HL-60/S4 treated with phorbol 12-myristate 13-acetate at 8.2 ng/mL for 4 days and 3 days (cell line): ENCODE measurements around the gene VWF.
"Not testable (repeated sequence)": the region's sequence is repeated elsewhere in the genome, so short reads cannot be mapped to it uniquely, and the experiment has no call there.

Experiments
- in situ Hi-C: fragments of 300-500 bp; cut with MboI; formaldehyde crosslinking; loops from 2 replicates; pipeline ENCODE4 v1.15.0; 2022; ENCODE audit warnings: low sequenced_read_pairs

VWF gene

DNA sequence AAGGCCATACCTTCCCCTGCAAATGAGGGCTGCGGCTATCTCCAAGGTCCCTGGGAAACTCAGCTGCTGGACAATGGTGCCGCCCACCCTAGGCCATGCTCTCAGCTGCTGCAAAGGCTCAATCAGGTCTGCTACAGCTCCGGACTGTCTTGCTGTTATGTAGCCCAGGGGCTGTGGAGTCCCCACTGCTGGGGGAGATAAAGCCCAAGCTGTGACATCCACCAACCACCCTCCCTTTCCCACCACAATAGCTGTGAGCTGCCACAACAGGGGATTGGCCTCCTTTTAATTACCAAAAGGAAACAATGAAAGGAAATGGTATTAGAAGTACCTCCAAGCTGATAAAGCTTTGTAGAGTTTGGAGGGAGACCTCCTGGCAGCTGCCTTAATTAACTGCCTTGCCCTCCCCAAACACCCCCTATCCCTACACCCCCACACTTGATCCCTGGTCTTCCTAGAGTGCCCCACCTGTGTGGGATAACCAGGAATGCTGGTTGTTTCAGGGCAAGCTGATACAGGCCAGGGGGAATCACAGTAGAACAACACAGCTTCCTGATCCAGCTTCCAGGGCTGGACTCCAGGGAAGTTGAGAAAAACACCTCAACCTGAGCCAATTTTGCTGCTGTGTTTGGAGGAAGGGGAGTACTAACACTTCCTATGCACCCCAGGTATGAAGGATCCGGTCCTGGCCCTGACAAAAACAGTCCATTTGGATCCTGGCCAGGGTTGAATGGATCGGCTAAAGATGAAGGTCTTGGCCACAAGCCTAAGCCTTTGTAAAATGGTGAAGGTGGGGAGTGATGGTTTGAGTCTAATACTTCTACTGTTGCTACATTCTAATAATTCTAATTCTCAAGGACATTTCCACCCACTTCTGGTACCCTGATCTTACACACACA lies at the start of gene VWF:
VWF (minus strand) TSS at position 260 of the 899 bp plus-strand sequence. CDS start 1,474 bp downstream, outside the sequence.
- in situ Hi-C loops, result no loop called here

DNA sequence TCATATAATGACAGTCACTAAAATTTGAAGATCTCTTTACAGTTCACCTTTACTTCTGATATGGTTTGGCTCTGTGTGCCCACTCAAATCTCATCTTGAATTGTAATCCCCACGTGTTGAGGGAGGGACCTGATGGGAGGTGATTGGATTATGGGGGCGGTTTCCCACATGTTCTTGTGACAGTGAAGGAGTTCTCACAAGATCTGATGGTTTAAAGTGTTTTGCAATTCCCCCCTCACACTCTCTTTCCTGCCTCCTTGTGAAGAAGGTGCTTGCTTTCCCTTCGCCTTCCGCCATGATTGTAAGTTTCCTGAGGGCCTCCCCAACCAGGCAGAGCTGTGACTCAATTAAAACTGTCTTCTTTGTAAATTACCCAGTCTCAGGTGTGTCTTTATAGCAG lies 48.4 kb upstream of the VWF start:
- in situ Hi-C loops, result no loop called here

DNA sequence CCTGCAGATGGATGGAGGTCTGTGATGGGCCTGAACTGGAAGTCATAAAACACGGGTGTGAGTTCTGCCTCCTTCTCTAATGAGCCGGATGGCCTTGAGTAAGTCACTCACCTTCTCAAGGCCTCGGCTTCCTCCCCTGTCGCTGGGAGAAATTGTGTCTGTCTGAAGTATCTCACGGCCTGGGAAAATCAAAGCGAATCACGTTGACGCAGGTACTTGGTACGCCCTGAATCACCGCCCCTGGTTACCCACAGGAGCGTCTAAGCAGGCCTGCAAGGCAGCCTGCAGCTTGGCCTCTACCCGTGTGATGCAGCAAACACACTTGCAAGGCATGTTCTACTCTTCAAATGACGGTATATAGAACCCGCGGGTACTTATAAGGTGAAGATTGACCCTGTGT lies 47.6 kb upstream of the VWF start:
- in situ Hi-C loops, result no loop called here

DNA sequence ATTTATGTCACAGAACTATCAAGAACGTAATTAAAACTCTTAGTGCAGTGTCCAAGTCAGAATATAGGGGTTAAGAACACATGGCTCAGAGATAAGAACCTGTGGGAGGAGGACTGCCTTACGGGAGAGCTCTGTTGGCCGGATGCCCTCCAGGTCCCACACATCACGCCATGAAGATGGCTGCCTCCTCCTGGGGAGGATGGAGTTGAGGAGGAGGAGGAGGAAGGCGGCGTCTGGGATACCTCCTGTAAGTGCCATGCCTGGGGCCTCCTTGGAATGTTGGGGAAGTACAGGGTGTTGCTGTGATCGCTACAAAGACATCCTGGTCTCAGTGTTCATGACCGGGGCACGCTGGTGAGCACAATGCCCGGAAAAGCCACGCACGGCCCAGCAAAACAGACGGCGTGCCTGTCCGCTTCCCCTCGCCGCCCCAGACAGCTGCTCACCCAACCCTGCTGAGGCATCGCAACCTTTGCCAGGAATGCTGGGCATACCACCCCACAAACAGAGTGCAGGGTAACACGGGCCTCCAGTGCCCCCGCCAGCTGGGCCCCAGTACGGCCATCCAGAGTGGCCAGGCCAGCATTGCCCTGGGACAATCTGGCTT lies 47.0 kb upstream of the VWF start:
- in situ Hi-C loops, result no loop called here

DNA sequence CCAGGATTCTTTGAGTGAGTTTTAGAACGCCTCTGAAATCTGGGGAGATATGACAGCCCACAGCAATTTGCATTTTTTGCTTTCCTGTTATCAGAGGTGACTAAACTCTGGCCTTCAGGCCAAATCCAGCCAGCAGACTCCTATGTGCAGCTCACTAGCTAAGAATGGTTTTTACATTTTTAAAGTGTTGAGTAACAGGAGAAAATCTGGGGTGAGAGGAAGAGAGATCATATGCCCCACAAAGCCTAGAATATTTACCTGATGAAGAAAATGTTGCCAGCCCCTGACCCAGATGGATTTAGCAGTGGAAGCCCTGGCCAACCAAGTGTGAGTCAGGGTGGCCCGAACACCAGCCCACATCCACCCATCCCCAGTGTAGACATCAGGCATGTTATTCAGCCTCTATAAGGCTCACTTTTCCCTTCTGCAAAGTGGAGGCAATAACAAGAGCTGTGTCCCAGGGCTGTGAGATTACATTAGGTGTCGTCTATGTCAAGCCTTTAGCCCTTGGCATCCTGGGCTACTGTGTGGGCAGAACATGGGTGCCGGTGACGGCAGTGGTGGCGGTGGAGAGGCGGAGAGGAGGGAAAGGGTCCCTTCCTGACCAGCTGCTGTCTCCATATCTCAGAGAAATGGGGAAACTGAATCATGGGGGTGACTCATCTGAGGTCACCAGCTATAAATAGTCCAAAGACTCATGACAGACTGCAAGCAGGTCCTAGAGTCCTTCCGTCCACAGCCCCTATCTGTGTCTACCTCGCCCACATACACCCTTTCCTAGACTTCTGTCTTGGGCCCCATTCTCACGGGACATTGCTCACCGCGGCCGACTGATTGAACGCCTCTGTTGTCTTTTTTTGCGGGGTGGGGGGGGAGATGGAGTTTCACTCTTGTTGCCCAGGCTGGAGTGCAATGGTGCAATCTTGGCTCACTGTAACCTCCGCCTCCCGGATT lies 43.1 kb upstream of the VWF start:
- in situ Hi-C loops, result loop anchor here (10.0 kb wide), 1 partner anchor 103 kb away; no protein-coding TSS in a partner anchor

DNA sequence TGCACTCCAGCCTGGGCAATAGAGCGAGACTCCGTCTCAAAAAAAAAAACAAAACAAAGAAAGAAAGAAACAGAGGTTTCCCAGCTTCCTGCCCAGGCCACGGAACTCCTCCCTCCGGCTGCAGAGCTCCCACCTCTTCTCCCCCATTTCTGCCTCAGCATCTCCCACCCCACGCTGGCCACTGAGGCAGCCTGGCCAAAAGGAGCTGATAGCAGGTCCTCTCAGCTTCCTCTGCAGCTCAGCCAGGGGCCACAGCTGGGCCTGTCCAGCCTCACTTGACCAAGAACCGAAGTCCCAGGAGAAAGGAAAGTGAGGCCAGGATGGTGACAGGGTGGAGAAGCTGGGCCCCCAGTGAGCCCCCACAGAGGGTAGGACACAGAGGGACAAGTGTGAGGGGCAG lies 42.3 kb upstream of the VWF start:
- in situ Hi-C loops, result loop anchor here (10.0 kb wide), 1 partner anchor 102 kb away; no protein-coding TSS in a partner anchor

DNA sequence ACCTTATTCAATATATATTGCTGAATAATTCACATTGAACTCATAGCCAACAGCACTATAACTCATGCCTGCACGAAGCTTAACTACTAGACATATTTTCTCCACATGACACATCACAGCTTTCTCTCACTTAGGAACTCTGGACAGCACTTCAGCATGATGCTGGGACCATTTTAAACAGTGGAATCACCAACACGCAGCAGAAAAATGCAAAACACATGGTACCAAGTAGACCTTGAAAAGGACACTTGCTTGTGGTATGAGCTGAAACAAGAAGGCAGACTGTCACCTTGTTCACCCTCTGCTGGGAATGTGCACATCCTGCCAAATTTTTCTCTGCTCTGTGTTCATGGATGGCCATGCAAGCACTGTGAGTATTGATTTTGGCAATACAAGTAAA lies 40.9 kb upstream of the VWF start:
- in situ Hi-C loops, result loop anchor here (10.0 kb wide), 1 partner anchor 101 kb away; no protein-coding TSS in a partner anchor

DNA sequence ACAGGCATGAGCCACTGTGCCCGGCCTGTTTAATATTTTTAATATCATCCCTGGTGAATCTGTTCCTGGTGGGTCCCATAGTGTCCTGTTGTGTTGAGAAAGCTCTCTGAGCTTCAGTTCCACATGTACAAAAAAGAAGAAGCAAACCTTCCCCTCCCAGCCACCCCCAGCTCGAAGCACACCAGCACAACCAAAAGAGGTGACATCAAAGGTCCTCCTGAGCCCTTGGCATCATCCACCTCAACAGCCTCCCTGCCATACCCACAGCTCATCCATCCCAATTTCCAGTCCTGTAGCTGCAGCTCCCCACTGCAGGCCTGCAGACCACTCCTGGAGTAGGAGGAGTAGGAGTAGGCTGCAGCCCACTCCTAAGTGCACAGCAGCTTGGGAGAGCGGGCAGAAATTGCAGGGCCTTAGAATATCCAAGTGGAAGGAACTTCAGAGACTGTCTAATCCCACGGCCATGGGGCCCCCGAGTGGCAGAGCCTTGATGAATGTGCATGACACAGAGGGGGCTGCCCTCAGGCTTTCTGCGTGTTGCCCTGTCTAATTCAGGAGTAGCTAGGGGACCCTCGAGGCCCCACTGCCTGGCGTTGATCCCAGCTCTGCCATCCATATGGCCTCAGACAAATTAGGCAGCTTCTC lies 39.1 kb upstream of the VWF start:
- in situ Hi-C loops, result loop anchor here (10.0 kb wide), 1 partner anchor 99 kb away; no protein-coding TSS in a partner anchor

DNA sequence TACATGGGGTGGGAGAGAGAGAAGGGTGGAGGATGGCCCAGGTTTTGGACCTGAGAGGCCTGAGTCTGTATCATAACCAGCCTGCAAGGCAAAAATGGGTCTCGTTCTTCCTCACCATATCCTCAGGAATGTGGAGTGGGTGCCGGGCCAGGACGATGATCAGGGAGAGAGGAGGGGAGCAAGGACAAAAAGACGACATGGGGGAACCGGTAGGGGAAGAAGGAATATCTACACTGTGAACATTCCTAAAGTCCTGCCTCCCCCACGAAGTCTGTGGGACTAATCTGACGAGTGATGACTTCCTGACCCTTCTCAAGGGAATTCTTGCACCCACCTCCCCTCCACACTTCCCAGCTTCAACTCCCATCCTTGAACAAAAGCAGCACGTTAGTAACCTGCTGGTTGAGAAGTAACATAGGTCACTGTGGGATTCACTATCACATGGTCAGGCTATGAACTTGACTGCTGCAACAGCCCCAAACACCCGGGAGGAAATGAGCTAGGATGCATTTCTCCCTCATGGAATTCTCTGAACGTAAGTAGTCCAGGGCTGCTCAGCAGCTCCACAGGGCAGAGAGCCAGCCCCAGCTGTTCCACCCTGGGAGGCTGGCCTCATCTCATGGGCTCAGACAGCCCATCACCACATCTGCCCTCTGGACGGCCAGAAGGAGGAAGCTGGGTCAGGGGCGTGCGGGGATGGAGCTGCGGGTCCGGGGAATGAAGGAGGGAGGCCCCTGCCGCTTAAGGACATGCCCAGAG lies 36.8 kb upstream of the VWF start:
- in situ Hi-C loops, result loop anchor here (10.0 kb wide), 1 partner anchor 97 kb away; no protein-coding TSS in a partner anchor

DNA sequence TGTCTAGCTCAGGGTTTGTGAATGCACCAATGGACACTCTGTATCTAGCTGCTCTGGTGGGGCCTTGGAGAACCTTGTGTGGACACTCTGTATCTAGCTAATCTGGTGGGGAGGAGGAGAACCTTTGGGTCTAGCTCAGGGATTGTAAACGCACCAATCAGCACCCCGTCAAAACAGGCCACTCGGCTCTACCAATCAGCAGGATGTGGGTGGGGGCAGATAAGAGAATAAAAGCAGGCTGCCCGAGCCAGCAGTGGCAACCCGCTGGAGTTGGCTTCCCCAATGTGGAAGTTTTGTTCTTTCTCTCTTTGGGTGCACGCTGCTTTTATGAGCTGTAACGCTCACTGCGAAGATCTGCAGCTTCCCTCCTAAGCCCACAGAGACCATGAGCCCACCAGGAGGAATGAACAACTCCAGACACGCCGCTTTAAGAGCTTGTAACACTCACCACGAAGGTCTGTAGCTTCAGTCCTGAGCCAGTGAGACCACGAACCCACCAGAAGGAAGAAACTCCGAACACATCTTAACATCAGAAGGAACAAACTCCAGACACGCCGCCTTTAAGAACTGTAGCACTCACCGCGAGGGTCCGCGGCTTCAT lies 35.7 kb upstream of the VWF start:
- in situ Hi-C loops, result loop anchor here (10.0 kb wide), 1 partner anchor 95 kb away; no protein-coding TSS in a partner anchor

DNA sequence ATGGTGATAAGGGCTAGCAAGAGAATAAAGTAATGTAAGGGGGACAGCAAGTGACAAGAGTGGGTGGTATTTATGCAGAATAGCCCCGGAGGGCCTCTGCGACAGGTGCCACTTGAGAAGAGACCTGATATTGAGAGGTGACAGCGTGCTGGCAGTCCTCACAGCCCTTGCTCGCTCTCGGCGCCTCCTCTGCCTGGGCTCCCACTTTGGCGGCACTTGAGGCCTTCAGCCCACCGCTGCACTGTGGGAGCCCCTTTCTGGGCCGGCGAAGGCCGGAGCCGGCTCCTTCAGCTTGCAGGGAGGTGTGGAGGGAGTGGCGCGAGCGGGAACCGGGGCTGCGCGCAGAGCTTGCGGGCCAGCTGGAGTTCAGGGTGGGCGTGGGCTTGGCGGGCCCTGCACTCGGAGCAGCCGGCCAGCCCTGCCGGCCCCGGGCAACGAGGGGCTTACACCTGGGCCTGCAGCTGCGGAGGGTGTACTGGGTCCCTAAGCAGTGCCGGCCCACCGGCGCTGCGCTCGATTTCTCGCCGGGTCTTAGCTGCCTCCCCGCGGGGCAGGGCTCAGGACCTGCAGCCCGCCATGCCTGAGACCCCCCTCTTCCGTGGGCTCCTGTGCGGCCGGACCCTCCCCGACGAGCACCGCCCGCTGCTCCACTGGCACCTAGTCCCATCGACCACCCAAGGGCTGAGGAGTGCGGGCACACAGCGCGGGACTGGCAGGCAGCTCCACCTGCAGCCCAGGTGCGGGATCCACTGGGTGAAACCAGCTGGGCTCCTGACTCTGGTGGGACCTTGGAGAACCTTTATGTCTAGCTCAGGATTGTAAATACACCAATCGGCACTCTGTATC lies 34.9 kb upstream of the VWF start:
- in situ Hi-C loops, result loop anchor here (10.0 kb wide), 1 partner anchor 95 kb away; no protein-coding TSS in a partner anchor

DNA sequence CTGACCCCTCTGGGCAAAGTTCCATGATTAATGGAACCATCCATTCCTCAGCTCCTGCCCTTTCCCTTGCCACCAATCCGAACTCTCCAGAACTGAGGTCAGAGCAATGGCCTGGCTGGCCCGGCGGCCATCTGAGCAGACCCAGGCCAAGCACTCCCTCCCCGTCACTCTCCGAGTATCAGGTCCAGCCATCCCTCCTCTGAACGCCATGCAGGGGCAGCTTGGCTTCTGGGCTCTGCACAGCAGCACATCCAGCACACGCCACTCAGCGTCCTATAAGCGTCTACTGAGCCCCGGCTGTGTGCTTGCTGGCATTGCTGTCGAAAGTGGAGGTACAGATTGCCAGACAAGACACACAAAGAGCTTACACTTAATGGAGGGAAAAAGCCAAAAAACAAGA lies 34.3 kb upstream of the VWF start:
- in situ Hi-C loops, result no loop called here

DNA sequence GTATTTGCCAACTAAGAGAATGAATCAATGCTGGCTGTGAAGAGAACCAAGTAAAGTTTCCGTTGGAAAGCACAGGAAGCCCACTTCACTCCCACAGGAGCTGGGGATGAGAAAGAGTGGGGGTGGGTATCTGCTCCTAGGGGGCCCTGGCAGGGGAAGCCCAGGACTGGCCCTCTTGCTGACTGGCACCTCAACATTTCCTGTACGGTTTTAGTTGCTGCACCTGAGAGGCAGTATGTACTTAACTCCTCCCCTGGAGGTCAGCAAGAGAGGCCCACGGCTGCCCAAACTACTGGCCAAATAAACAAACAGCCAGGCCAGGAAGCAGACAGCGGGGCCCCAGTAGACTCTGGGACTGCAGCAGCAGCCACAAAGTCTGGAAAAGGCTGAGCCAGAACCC lies 33.8 kb upstream of the VWF start:
- in situ Hi-C loops, result no loop called here

DNA sequence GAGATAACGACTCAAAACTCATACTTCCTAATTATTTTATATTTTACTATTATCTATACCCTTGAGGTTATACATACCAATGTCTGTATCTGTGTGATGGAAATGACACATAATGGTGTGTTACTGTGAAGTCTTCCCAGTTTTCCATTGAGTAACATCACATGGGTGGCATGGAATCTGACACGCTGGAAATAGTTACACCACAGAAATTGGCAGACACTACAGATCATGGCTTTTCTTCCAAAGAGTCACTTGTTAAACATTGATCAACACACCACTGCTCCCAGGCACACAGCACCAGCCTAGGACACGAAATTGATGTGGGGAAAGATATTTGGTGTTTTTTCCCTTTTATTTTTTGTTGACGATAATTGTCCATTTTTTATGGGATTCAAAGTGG lies 33.0 kb upstream of the VWF start:
- in situ Hi-C loops, result no loop called here

DNA sequence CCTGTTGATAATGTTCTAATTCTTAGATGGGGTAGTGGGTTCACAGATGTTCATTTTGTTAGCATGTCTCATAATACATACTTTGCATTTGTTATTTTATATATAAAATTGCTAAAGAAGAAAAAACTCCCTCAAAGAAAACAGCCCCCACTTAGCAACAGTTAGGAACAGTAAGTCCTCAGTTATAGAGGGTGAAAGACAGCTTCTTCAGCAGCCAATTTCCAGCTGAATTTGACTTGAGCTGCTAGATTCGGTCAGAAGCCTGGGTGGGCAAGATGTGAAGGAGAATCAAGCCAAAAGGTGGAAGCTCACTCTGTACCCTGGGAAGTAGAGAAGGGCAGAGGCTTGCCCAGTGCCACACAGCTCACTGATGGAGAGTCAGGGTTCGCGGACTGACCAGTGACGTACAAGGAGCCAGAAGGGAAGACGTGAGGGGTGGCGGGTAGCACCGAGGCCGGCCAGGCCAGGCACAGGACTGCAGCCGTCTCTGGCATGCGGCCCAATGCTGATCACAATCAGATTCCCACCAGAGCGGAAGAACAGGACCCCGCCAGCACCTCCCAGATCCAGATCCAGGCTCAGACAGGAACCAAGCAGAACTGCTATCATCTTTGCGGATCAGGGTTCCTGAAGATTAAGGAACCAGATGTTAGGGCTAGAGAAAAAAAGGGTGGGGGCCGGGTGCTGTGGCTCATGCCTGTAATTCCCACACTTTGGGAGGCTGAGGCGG lies 30.4 kb upstream of the VWF start:
- in situ Hi-C loops, result no loop called here

DNA sequence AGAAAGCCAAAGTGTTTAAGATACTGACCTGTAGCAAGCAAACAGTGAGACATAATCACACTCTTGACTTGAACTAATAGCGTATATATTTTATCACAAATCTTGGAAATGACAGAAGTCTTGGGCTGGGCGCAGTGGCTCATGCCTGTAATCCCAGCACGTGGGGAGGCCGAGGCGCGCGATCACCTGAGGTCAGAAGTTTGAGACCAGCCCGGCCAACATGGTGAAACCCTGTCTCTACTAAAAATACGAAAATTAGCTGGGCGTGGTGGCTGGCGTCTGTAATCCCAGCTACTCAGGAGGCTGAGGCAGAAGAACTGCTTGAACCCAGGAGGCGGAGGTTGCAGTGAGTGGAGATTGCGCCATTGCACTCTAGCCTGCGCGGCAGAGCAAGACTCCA lies 24.3 kb upstream of the VWF start:
- in situ Hi-C loops, result not testable (repeated sequence)

DNA sequence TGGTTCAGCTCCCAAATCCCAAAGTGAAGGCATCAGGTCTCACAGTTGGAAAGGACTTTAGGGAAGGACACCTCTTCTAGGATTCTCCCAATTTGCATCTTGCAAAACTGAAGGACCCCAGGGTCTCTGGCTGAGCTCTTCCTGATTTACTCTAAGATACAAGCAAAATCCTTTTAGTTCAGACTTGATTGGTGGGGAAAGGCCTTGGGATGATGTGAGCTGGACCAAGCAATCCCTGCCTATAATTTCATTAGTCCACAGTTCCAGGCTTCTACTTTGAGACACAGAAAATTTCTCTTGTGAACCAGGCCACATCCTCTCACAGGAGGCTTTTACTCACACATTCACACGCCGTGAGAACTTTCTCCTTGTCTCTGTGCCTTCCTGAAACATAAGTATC lies 23.6 kb upstream of the VWF start:
- in situ Hi-C loops, result no loop called here

DNA sequence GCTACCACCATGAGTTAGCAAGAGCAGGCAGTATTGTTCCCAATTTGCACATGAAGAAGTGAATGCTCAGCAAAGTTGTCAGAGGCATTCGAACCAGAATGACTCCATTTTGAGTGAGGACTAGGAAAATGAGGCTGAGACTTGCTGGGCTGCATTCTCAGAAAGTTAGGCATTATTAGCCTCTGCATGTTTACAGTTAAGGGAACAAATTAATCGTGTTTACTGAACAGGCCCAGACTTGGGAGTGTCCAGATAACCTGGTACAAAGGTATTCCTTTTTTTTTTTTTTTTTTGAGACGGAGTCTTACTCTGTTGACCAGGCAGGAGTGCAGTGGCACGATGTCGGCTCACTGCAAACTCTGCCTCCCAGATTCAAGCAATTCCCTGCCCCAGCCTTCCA lies 22.5 kb upstream of the VWF start:
- in situ Hi-C loops, result no loop called here
